HL-60 (cell line): ENCODE data around the gene AQP7.
"Not testable (repeated sequence)": the region's sequence is repeated elsewhere in the genome, so short reads cannot be mapped to it uniquely, and the experiment has no call there.

ENCODE experiments used
- CTCF ChIP-seq: IDR thresholded peaks from one replicate; pipeline ENCODE4 v1.5.1; 2011; ENCODE audit warnings: low read length, control low read depth, inconsistent platforms; ENCODE audit not compliant: insufficient read depth
- POLR2AphosphoS5 ChIP-seq: IDR thresholded peaks from 2 replicates; pipeline ENCODE4 v1.6.1; 2012; ENCODE audit warnings: low read depth
- REST ChIP-seq: IDR thresholded peaks from 2 replicates; pipeline ENCODE4 v1.6.1; 2012; ENCODE audit warnings: low read depth; ENCODE audit not compliant: insufficient replicate concordance
- SPI1 ChIP-seq: IDR thresholded peaks from 2 replicates; pipeline ENCODE4 v1.6.1; 2012; ENCODE audit warnings: low read depth, mild to moderate bottlenecking, borderline replicate concordance

GRCh38 chr9:33391111-33391771 lies 11.1 kb downstream of the AQP7 start:
- TF ChIP-seq CTCF, POLR2AphosphoS5, REST, SPI1: not testable (repeated sequence)
